Muscle layer of colon (tissue), 2 donors: Measurements from ENCODE around the gene ECE2.
"Not testable (repeated sequence)": the region's sequence is repeated elsewhere in the genome, so short reads cannot be mapped to it uniquely, and the experiment has no call there.

Source experiments
- H3K27ac ChIP-seq: one replicate; pipeline ENCODE4 v1.7.0; 2013; ENCODE audit warnings: low read depth, mild to moderate bottlenecking, low read length, moderate library complexity
- H3K27me3 ChIP-seq, 2 donors: one replicate each; pipeline ENCODE4 v1.7.0; 2013; ENCODE audit warnings: low read length in 2 of 2, mild to moderate bottlenecking in 2 of 2; ENCODE audit not compliant: insufficient read depth in 2 of 2, control insufficient read depth in 1 of 2
- H3K36me3 ChIP-seq: one replicate; pipeline ENCODE4 v1.7.0; 2013; ENCODE audit warnings: mild to moderate bottlenecking, low read length; ENCODE audit not compliant: insufficient read depth
- H3K4me1 ChIP-seq: one replicate; pipeline ENCODE4 v1.7.0; 2013; ENCODE audit warnings: mild to moderate bottlenecking, low read length; ENCODE audit not compliant: insufficient read depth
- H3K4me3 ChIP-seq, 2 donors: one replicate each; pipeline ENCODE4 v1.7.0; 2013; ENCODE audit warnings: low read length in 2 of 2, low read depth in 1 of 2, mild to moderate bottlenecking in 1 of 2, moderate library complexity in 1 of 2
- H3K9ac ChIP-seq: one replicate; pipeline ENCODE4 v1.7.0; 2013; ENCODE audit warnings: low read length
- H3K9me3 ChIP-seq: one replicate; pipeline ENCODE4 v1.7.0; 2013; ENCODE audit warnings: mild to moderate bottlenecking, low read length
- donor health status: abdominal sarcoma.
- donor health status: Adenocarcinoma of cecum.

ECE2 gene

GRCh38 chr3:184259878-184260723 is 15.7 kb upstream of the ECE2 start:
- H3K4me3 ChIP-seq: no peak overlapping the region
- no peak overlapping the region for H3K27ac ChIP-seq
- no peak overlapping the region for H3K9ac ChIP-seq
- H3K27me3 ChIP-seq: peaks cover 32 to 62% of the 10 kb centered on the region in 2 donors
- H3K9me3 ChIP-seq: no peaks in the 10 kb centered on the region
- peaks cover 4% of the 10 kb centered on the region for H3K4me1 ChIP-seq
- H3K36me3 ChIP-seq: no peaks in the 10 kb centered on the region

GRCh38 chr3:184260724-184261269 is 15.0 kb upstream of the ECE2 start:
- Histone ChIP-seq H3K27me3 (peaks cover 32 to 66% of the 10 kb centered on the region in 2 donors), H3K9me3 (no peaks in the 10 kb centered on the region), H3K4me1 (peaks cover 4% of the 10 kb centered on the region), H3K36me3 (no peaks in the 10 kb centered on the region), H3K4me3 (peak overlapping the region in 1 of 2 donors; percentile 13), H3K27ac (no peak overlapping the region), H3K9ac (no peak overlapping the region)

- Histone ChIP-seq H3K27me3 (peaks cover 32 to 66% of the 10 kb centered on the region in 2 donors), H3K36me3 (no peaks in the 10 kb centered on the region), H3K9ac (no peak within 1 kb of the TSS), H3K4me1 (peaks cover 4% of the 10 kb centered on the region), H3K27ac (no peak within 1 kb of the TSS), H3K4me3 (peak within 1 kb of the TSS in 1 of 2 donors; percentile 20), H3K9me3 (no peaks in the 10 kb centered on the region)
Observed at GRCh38 chr3:184261270-184261853, 14.5 kb upstream of the ECE2 start, which contains the start of gene CAMK2N2. Gene CAMK2N2 (minus strand): TSS chr3:184261553. CDS start chr3:184261285, 268 bp downstream.

GRCh38 chr3:184261854-184262763 is 13.7 kb upstream of the ECE2 start:
- Histone ChIP-seq H3K27me3 (peaks cover 32 to 65% of the 10 kb centered on the region in 2 donors), H3K27ac (no peak overlapping the region), H3K9me3 (no peaks in the 10 kb centered on the region), H3K9ac (no peak overlapping the region), H3K4me3 (peak overlapping the region in 1 of 2 donors; percentile 20), H3K36me3 (no peaks in the 10 kb centered on the region), H3K4me1 (peaks cover 4% of the 10 kb centered on the region)

- no peak overlapping the region for H3K4me3 ChIP-seq
- no peak overlapping the region for H3K9ac ChIP-seq
- H3K27me3 ChIP-seq: peaks cover 32 to 58% of the 10 kb centered on the region in 2 donors
Observed at GRCh38 chr3:184262764-184263179, 13.1 kb upstream of the ECE2 start.

GRCh38 chr3:184267249-184267648 is 8.6 kb upstream of the ECE2 start:
- not testable (repeated sequence) for H3K4me1 ChIP-seq, H3K4me3 ChIP-seq, H3K27ac ChIP-seq, H3K9me3 ChIP-seq, H3K36me3 ChIP-seq, H3K9ac ChIP-seq
- peaks cover 10 to 21% of the 10 kb centered on the region in 2 donors for H3K27me3 ChIP-seq

More at GRCh38 chr3:184262764-184263179, 13.1 kb upstream of the ECE2 start:
- no peaks in the 10 kb centered on the region for H3K36me3 ChIP-seq
- H3K27ac ChIP-seq: no peak overlapping the region
- H3K4me1 ChIP-seq: peaks cover 4% of the 10 kb centered on the region
- H3K9me3 ChIP-seq: no peaks in the 10 kb centered on the region

GRCh38 chr3:184272269-184272668 is 3.6 kb upstream of the ECE2 start:
- Histone ChIP-seq H3K27ac (no peak overlapping the region), H3K36me3 (no peaks in the 10 kb centered on the region), H3K4me3 (no peak overlapping the region), H3K27me3 (peaks cover 10 to 23% of the 10 kb centered on the region in 2 donors), H3K9me3 (no peaks in the 10 kb centered on the region), H3K4me1 (no peaks in the 10 kb centered on the region), H3K9ac (no peak overlapping the region)

GRCh38 chr3:184275381-184275701 is 481 bp upstream of the ECE2 start:
- Histone ChIP-seq H3K4me1 (no peaks in the 10 kb centered on the region), H3K27ac (no peak overlapping the region), H3K4me3 (no peak overlapping the region), H3K9ac (no peak overlapping the region), H3K36me3 (no peaks in the 10 kb centered on the region), H3K27me3 (peaks cover 10 to 24% of the 10 kb centered on the region in 2 donors), H3K9me3 (no peaks in the 10 kb centered on the region)

- no peak overlapping the region for H3K27ac ChIP-seq
- no peak overlapping the region for H3K4me3 ChIP-seq
- peaks cover 10 to 24% of the 10 kb centered on the region in 2 donors for H3K27me3 ChIP-seq
- H3K4me1 ChIP-seq: no peaks in the 10 kb centered on the region
- H3K9me3 ChIP-seq: no peaks in the 10 kb centered on the region
- no peaks in the 10 kb centered on the region for H3K36me3 ChIP-seq
- no peak overlapping the region for H3K9ac ChIP-seq
Observed at GRCh38 chr3:184277366-184277765, 1.5 kb downstream of the ECE2 start.

GRCh38 chr3:184282941-184283340 is 7.1 kb downstream of the ECE2 start:
- H3K9me3 ChIP-seq: no peaks in the 10 kb centered on the region
- H3K27ac ChIP-seq: no peak overlapping the region
- H3K4me3 ChIP-seq: no peak overlapping the region
- H3K36me3 ChIP-seq: no peaks in the 10 kb centered on the region
- peaks cover 0 to 4% of the 10 kb centered on the region in 2 donors for H3K27me3 ChIP-seq
- H3K9ac ChIP-seq: no peak overlapping the region
- H3K4me1 ChIP-seq: no peaks in the 10 kb centered on the region

- H3K9me3 ChIP-seq: no peaks in the 10 kb centered on the region
- H3K27me3 ChIP-seq: peaks cover 0 to 4% of the 10 kb centered on the region in 2 donors
- H3K36me3 ChIP-seq: no peaks in the 10 kb centered on the region
- no peak overlapping the region for H3K27ac ChIP-seq
- H3K9ac ChIP-seq: no peak overlapping the region
- H3K4me3 ChIP-seq: no peak overlapping the region
- no peaks in the 10 kb centered on the region for H3K4me1 ChIP-seq
Observed at GRCh38 chr3:184283681-184284080, 7.9 kb downstream of the ECE2 start.
